Activated T-helper 9 cell treated with anti-CD3 and anti-CD28 coated beads, Interleukin-2, amount 50 U/mL, for 16 hours (primary cell): Measurements from ENCODE around the gene ABCC8.
"Not testable (repeated sequence)": the region's sequence is repeated elsewhere in the genome, so short reads cannot be mapped to it uniquely, and the experiment has no call there.

ENCODE experiments used
- DNase-seq: peaks from one replicate; pipeline ENCODE4 v3.0.0-alpha.2; 2020; ENCODE audit warnings: low read depth

The ABCC8 gene

DNA sequence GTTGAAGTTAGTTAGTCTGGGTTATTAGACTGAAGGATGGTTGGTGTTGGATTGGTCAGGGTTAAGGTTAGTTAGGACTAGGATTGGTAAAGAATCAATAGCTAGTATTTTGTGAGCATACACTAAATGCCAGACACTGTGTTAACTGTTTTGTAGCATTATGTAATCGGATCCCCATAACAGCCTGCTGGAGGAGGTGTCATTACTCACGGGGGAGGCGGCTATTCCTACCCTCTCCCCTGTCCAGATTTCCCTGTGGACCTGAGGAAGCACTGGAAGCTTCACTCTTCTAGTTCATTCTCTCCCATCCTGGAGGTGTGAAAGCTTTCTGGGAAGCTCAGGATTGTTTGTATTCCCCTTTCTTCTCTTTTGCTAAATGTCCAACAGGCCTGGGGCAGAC lies 47.7 kb downstream of the ABCC8 start:
- no peak for DNase-seq

DNA sequence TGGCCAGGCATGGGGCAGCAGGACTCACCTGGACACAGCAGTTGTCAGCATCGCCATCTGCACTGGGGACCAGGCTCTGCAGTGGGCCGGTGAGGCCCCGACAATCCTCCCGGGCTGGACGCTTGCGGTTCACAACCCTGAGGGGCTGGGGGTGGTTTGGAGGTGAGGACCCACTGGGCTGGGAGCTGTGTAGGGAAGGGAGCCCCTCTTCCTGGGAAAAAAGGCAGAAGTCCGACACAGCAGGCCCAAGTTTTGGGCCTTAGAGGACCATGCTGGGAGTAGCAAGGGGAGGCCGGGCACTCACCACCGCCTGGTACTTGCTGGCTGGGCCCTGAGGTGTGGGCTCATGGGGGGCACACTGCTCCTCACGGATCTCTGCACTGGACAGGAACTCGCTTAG lies 48.4 kb downstream of the ABCC8 start:
- DNase-seq = no peak

DNA sequence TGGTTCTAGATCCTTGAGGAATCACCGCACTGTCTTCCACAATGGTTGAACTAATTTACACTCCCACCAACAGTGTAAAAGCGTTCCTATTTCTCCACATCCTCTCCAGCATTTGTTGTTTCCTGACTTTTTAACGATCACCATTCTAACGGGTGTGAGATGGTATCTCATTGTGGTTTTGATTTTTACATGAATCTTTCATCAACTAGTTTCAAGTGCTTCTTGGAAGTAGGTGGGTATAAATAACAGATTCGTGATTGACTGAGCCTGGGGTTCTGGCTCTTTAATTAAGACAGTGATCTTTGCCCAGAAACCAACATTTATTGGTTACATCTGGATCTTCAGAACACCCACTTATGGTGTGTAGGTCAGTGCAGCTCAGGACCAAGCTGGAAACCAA lies 50.4 kb downstream of the ABCC8 start:
- not testable (repeated sequence) for DNase-seq

DNA sequence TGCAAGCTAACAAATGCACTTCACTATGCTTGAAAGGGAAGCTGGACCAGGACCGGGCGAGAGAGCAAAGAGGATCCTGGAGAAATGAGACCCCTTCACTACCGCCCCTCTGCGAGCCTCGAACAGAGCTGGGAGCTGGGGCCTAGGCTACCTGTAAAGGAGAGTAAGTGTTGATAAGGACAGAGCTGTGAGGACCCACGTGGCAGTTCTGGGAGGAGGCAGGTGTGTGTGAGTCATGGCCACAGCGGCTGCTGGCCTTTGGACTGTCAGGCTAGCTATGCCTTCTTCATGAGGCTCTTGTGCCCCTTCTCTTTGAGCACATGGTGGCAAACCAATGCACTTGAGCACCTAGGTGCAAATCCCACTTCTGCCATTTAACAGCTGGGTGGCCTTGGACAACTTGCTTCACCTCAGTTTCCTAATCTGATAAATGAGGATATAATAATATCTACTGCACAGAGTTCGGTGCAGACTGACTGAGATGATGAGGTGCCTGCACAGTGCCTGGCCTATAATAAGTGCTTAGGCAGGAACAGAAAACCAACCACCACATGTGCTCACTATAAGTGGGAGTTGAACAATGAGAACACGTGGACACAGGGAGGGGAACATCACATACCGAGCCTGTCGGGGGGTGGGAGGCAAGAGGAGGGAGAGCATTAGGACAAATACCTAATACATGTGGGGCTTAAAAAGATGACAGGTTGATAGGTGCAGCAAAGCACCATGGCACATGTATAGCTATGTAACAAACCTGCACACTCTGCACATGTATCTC lies 52.9 kb downstream of the ABCC8 start:
- DNase-seq = no peak

DNA sequence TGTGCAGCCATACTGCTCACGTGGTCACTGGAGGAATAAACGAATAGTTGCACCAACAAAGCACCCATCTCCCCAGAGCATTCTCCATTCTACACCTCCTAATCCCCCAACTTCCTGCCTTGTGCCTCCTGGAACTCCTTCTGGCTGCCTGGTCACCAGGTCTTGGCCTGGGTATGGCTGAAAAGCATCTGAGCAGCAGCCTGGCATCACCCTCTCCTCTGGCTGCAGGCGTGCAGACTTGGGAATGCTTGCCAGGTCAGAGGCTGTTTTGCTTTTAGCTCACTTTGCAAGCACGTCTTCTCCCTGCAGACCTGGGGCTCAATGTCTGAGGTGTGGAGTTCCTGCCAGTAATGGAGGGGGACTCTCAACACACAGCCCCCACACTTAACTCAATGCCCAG lies 54.9 kb downstream of the ABCC8 start:
- DNase-seq = no peak

DNA sequence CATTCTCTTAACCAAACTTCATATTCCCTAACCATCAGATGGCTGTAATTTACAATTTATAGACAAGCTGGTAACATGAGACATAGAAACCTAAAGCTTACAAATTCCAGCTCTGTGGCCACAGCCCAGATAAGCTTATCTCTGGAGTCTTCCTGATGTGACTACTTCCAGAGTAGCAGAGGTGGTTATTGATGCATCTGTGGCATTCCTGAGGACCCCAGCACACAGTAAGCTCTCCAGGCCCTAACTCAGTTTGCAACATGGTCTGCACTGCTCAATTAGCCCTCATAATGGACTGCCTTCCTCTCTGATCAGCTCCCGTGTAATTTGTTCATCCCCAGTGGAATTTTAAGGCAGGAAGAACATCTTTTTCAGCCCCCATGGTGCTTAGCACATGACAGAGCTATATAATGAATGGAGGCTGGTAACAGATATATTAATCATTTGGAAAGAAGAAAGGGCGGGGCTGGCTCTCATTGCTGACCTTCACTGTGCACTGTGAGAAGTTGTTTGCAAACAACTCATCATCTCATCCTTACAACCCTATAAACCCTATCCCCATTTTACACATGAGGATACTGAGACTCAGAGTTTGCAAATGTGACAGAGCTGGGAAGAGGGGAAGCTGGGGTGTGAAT lies 58.1 kb downstream of the ABCC8 start:
- no peak for DNase-seq

DNA sequence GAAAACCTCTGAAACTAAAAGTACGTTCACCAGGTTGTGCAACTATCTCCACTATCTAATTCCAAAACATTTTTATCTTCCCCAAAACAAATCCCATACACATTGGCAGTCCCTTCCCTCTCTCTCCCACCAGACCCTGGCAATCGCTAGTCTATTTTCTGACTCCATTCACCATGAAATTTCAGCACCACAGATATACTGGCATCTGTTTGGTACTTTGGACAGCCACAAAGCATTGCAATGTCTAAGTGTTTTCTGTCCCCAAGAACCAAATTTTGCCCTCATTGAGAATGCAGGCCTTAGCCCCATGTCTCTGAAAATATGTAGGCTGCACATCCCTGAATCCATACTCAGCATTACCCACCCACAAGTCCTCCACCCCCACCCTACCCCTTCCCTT lies 60.2 kb downstream of the ABCC8 start:
- no peak for DNase-seq

DNA sequence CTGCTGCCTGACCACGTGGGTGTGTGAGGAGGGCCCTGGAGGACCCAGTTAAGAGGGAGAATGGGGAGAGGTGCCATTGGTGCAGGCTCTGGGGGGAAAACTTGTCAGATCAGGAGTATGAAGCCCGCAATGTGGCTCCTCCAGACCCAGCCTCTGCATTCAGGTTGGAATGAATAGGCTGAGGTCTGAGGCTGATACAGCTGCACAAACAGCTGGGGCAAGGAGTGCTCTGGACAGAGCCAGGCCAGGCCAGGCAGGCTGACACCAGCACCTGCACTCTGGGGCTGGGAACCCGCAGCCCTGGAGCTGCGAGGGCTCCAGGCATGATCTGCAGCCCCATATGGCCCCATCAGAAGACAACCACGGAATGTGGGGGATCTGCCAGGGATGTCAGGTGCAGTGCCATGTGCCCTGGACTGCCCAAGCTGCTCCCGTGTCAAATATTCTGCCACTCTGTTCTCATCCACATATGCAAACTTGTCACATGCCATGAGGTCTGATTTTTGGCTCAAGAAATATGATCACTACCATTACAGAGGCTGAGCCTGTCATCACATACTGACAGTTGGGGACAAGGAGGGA lies 61.0 kb downstream of the ABCC8 start:
- no peak for DNase-seq

DNA sequence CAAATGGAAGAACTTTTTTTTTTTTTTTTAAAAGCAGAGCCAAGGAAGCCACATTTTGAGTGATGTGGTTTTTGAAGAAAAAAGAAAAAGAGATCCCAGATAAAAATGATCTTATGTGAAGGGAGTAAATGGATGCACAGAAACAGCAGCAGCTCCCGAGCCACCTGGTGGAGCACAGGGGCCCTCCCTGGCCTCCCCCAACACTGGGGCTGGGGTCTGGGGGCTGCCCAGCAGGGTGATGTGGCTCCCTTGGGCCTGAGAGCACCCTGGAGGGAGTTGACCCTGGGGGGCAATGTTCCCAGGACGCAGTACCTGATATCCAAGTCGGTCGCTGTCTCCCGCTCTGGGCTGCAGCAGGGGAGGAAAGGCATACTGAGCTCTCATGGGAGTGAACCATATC lies 61.7 kb downstream of the ABCC8 start:
- no peak for DNase-seq

DNA sequence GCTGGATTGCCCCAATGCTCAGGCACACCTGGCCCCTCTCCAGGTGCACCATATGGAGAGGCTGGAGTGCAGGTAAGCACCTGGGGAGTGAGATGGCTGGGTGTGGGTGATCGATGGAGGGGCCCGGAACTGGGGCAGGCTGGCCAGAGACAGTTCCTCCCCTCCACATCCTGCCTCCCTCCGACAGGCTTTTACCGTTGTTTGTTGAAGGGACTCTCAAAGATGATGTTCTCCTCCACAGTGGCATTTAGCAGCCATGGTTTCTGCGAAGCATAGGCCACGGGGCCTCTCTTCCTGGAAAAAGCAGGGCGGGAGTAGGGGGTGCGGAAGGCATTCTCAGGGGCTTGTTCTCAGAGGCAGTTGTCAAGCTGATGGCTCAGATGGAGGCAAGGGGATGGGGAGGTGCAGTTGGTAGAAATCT lies 62.3 kb downstream of the ABCC8 start:
- DNase-seq = no peak

DNA sequence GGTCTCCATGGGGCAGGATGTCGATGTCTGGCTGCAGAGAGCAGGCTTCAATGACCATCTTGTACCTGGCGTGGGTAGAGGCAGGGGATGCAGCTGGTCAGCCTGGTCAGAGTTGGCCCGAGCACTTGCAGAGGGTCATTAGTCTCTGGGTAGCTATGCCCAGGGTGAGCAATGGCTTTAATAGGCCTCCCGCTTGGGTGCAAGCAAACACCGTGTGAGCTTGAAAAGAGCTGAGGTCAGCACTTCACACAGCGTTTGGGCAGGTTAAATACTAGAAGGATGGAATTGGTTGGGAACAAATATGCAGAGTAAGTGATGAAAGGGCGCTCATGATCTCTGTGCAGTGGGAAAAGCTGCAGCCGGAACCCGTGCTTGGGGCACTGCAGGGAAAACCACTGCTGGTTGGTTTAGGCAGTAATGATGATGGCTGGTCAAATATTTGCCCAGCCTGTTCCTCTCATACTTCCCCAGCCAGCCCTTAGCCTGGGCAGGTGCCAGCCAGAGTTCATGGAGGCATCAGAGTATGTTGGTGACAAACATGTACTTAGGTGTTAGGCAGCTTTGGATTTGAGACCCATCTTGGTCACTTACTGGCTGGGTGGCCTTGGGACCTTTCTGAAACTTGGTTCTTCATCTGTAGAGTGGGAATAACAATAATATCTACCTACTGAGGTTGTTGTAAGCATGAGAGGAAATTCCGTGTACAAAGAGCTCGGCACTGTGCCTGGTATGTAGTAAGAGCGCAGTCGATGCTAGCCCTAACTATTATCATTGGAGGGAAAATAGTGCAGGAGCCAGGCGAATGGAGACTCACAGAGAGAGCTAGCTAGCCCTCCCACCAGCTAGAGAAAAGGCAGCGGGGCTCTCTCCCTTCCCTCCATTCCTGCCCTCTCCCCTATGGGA lies 63.0 kb downstream of the ABCC8 start:
- DNase-seq = no peak

DNA sequence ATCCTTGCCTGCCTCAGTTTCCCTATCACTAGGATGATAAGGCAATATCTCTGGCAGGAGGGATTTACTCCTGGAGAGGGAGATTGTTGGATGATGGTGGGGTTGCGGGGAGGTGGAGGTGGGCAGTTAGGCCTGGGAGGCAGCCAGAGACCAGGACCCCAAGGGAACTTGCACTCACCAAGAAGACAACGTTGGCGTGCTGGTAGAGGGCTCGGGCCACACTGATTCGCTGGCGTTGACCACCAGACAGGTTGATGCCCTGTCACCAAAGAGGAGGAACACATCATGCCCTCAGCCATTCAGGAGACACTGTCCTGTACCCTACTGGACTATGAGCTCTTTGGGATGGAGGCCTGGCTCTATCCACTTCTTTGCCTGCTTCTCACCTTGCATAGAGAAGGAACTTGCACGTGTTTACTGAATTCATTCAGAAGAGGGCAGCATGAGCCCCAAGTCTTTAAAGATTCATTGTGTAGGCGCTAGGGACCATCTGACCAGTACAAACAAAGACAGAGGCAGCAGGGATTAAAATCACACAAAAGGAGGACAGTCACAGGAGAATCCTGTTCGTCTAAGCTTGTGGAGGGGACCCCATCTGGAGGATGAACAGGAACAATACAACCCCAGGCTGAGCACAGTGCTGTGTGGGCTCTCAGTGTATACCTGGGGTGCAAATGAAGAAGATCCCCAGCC lies 64.0 kb downstream of the ABCC8 start:
- DNase-seq = no peak

DNA sequence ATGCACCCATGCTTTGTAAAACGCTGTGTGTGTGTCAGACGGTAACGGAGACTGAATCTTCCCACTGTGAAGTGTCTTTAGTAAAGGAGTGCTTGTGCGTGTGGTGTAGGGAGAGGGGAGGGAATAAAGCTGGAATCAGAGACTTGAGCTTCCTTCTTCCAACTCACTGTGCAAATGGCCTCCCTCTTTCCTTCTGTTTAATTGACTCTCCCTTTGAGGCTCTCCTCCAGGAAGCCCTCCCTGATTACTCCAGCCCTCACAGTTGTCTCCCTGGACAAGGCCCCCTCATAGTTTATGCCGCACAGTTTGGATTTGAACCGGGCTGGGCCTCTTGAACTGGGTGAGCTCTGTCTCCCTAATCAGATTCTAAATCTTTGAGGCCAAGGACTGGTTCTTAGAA lies 65.2 kb downstream of the ABCC8 start:
- DNase-seq = no peak

DNA sequence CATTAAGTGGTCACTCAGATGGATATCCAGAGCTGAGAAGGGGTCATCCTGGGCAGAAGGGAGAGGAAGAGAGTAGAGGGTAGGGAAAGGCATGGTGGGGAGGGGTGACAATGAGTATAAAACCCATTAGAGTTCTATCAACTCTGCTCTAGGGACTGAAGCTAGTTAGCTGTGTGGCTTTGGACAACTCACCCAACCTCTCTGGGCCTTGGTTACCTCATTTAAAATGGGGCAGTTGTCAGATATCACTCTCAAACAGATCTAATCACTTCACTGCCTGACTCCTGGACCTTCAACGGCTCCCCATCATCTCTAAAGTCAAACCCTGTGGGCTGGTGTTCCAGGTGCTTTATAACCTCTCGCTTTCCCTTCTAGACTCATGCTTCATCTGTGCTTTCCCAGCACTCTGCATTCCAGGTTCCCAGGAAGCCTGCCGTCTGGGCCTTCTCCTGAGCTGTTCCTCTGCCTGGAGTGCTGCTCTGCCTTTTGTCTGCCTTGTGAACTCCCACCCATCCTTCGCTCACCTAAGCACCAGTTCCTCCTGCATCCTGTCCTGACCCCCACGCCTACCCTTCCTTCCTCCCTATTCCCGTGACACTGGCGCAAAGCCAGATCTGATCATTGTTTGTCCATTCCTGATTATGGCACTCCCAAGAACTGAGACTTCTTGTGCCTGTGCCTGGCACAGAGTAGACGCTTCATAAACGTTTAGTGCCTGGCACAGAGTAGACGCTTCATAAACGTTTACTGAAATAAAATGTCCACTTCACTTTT lies 65.9 kb downstream of the ABCC8 start:
- DNase-seq = no peak

DNA sequence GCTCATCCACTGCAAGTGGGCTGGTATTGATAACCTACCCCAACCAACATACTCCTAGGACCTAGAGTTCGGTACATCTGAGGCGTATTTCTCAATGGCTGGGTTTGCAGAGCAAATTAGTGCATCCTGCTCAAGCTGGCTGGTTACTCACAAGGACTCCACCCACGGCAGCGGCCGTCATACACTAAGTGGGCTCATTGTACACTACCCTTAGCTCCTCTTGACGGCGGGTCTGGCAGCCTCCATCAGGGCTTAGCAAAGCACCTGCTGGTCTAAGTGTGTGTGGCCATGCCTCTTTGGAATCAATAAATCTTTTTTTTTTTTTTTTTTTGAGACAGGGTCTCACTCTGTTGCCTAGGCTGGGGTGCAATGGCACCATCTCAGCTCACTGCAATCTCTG lies 68.0 kb downstream of the ABCC8 start:
- no peak for DNase-seq

DNA sequence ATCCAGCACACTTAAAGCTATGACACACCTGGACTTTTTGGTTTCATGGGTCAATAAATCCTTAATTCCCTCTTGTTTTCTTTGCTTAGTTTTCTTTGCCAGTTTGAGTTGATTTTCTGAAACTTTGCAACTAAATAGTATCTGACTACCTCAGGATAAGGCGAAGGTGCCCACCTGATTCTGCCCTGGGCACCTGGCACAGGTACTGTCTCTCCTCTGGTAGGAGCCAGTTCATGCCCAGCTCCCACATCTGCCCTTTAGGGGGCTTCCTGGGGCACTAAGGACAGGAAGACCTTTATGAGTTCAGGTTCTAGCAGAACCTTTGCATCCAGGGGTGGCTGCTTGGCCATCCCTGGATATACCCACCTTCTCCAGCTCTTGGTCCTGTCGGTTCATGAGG lies 68.6 kb downstream of the ABCC8 start:
- no peak for DNase-seq

DNA sequence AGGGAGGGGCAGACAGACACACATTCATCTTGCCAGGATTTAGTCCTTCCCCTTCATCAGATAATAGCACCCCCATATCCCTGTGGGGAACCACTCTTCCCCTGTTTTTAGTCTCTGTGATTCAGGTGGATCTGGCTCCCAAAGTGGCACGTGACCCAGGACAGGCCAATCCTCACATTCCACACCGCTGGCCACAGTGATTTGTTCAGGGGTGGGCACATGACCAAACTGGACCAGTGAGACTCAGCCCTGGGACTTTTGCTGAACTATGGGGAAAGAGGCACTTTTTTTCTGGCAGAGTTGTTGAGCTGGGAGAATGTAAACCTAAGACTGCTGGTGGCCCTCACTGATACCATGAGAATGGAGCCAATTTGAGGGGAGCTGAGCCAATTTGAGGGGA lies 69.1 kb downstream of the ABCC8 start:
- DNase-seq = no peak

DNA sequence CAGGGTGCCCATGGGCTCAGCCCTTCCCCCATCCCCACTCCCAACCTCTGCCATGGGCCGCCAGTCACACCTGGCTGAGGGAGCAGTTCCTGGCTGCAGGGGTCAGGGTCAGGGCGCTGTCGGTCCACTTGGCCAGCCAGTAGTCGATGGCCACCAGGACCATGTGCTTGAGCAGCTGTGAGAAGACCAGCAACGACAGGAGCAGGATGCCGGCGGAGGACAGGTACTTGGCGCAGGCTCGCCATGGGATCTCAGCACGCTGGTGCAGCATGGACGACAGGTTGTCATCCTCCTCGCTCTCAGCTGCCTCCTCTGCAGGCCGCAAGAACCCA lies 69.9 kb downstream of the ABCC8 start:
- DNase-seq = no peak

DNA sequence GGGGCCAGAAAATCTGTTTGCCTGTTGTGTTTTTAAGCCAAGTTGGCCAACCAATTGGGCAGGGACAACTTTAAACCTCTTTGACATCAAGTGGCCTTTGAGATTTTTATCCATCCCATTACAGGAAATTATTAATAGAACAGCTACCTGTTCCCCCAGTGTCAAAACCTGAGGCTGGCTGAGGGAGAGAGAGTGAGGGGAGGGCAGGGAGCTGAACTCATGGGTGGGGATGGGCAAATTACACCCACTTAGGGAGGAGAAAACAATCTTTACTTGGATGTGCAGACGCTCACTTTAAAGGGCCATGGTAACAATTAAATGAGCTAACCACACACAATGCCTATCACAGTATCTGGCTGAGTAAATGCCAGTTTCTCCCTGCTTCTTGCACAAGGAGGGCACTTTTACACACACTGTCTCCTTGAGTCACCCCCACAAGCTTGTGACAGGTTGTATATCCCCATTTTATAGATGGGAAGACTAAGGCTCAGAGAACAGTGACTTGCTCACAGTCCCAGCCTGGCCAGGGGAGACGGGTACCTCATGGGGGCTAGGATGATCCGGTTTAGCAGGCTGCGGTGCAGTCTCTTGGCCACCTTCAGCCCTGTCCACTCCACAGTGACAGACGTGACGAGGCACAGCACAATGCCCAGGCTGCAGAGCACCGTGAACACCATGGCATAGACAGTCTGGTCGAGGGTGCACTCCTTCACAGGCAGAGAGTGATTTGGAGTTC lies 70.4 kb downstream of the ABCC8 start:
- DNase-seq = no peak

DNA sequence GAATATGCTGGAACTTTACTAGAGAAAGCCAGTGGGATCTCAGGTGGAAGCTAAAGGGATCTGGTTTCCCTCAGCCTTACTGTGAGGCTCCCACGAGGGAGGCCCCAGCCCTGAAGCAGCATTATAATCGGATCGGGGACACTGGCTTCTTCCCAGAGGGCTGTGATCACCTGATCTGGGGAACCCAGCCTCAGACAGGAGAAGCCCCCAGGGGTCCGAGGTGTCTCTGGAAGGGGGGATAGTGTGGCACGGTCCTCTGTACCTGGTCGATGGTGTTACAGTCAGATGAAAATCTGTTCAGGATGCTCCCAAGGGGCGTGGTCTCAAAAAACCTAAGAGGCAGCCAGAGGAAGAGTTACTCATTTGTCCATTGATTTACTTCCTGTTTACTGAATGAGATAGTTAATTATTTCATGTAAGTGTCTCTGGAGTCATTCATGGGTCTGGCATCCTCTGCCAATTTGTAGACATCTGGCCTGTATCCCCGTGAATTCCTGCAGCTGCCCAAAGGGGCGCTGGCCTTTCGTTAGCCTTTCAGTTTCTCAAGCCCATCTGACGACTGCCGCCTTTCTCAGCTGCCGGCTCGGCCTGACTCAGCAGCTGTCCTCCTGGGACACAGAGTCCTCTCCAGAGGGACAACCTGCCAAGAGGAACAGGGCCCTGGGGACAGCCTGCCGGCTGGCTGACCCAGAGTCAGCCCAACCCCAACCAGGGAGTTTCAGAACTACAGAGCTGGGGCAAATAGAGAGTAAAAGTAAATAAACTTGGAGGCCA lies 71.2 kb downstream of the ABCC8 start:
- no peak for DNase-seq
